DMS114 treated with DMSO at 0.1 percent for 48 hours (cell line): Measurements from ENCODE around the gene POLR3C.
"Not testable (repeated sequence)": the region's sequence is repeated elsewhere in the genome, so short reads cannot be mapped to it uniquely, and the experiment has no call there.

Source experiments
- DNase-seq: peaks from one replicate; lab custom pipeline; 2025; ENCODE audit not compliant: unreplicated experiment; lab: John Stamatoyannopoulos, UW

Gene POLR3C

GRCh38 chr1:145822779-145823331 lies 1.1 kb upstream of the POLR3C start:
- not testable (repeated sequence) for DNase-seq

- no peak for DNase-seq
Observed at GRCh38 chr1:145824499-145824842, 471 bp downstream of the POLR3C start.

- no peak for DNase-seq
Observed at GRCh38 chr1:145826030-145826429, 2.0 kb downstream of the POLR3C start.

GRCh38 chr1:145827966-145828365 lies 4.0 kb downstream of the POLR3C start:
- DNase-seq, result no peak

GRCh38 chr1:145828367-145829026 lies 4.5 kb downstream of the POLR3C start:
- no peak for DNase-seq

GRCh38 chr1:145830810-145831209 lies 6.8 kb downstream of the POLR3C start:
- not testable (repeated sequence) for DNase-seq

- DNase-seq, result no peak
Observed at GRCh38 chr1:145837656-145838055, 13.7 kb downstream of the POLR3C start.

GRCh38 chr1:145843031-145843430 lies 19.0 kb downstream of the POLR3C start:
- DNase-seq, result no peak

- peak; percentile 75 for DNase-seq
Observed at GRCh38 chr1:145845144-145845513, 21.1 kb downstream of the POLR3C start.

GRCh38 chr1:145845514-145846161 lies 21.6 kb downstream of the POLR3C start, which contains the start of gene NUDT17:
Gene NUDT17, plus strand, starts transcription at chr1:145845630. Its CDS starts 11 bp downstream, at chr1:145845641.
- DNase-seq, result peak; percentile 75

- peak; percentile 56 for DNase-seq
Observed at GRCh38 chr1:145846201-145846612, 22.2 kb downstream of the POLR3C start.

GRCh38 chr1:145847827-145848226 lies 23.8 kb downstream of the POLR3C start:
- DNase-seq, result no peak

GRCh38 chr1:145849356-145850160 lies 25.6 kb downstream of the POLR3C start:
- DNase-seq, result no peak

GRCh38 chr1:145855426-145855948 lies 31.5 kb downstream of the POLR3C start:
- no peak for DNase-seq

GRCh38 chr1:145857170-145857569 lies 33.2 kb downstream of the POLR3C start:
- no peak for DNase-seq

GRCh38 chr1:145858238-145858900 lies 34.4 kb downstream of the POLR3C start:
- peak; percentile 55 for DNase-seq

- peak; percentile 98 for DNase-seq
Observed at GRCh38 chr1:145858901-145859490, 35.0 kb downstream of the POLR3C start, which contains the start of gene PIAS3. Gene PIAS3, minus strand, starts transcription at chr1:145859081. Its CDS starts 91 bp downstream, at chr1:145858990.

- DNase-seq, result peak; percentile 96
Observed at GRCh38 chr1:145859491-145860023, 35.6 kb downstream of the POLR3C start.

GRCh38 chr1:145863282-145864018 lies 39.5 kb downstream of the POLR3C start:
- DNase-seq, result no peak
